HG02852 (cell line): ENCODE data around the gene INPP5B.
"Not testable (repeated sequence)": the region's sequence is repeated elsewhere in the genome, so short reads cannot be mapped to it uniquely, and the experiment has no call there.

Experiments used
- ATAC-seq: cut with Tn5 transposase; IDR thresholded peaks from one replicate; pipeline ENCODE4 v1.9.1; 2021; ENCODE audit warnings: mild to moderate bottlenecking, moderate library complexity; ENCODE audit not compliant: unreplicated experiment

The INPP5B gene

DNA sequence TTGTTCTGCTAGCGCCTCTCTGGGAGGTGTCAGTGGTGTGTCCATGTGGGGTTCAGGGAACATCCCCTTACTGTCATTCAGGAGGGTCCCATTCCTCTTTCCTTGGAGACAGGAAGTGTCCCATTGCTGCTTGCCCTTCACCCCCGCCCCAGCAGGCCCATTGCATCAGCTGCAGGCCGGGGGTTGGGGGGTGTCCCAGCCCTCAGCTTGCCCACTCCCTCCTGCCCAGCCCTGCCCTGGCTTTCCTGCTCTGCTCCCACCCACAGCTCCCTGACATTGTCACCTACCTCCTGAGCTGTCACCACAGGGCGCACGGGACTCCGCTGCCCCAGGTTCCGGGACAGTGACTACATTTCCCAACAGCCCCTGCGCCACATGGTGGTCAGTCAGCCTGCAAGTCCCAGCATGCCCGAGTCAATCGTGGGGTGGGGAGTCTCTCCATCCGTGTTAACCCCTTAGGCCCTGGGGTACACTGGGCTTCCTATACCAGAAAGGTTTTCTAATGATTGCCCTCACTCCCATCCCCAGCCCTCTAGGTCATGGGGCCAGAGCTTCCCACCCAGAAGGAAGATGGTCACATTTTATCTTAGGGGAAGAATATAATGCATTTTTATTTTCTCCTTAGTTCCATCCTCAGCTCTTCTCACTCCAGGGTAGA, at the start of gene INPP5B:
Gene INPP5B, minus strand, starts transcription at position 351 of the 658 bp plus-strand sequence. CDS start 745 bp downstream, outside the sequence.
- peak; percentile 93 for ATAC-seq

DNA sequence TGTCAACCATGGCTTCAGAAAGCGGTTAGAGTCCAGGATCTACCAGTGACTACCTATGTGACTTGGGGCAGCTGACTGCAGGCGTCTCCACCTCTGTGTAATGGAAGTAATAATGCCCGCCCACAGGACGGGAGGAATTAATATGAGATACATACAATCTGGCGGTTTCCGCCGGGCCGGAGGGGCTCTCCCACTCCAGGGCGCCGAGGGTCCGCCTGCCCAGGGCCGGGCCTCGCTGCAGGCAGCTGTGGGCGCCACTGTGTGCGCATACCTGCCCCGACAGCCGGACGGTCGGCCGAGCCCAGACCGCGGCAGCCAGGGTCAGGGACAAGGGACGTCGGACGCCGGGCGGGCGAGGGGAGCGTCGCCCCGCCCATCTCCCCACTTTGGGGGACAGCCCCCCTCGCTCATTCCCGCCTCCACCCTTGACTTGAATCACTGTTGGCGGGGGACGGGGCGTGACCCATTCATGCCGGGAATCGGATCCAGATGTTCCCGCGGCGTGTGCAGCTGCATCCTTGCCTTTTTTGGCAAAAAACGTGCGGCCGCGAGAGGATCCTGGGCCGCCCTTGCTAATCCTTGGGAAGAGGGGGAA, 49.0 kb upstream of the INPP5B start:
- no peak for ATAC-seq

DNA sequence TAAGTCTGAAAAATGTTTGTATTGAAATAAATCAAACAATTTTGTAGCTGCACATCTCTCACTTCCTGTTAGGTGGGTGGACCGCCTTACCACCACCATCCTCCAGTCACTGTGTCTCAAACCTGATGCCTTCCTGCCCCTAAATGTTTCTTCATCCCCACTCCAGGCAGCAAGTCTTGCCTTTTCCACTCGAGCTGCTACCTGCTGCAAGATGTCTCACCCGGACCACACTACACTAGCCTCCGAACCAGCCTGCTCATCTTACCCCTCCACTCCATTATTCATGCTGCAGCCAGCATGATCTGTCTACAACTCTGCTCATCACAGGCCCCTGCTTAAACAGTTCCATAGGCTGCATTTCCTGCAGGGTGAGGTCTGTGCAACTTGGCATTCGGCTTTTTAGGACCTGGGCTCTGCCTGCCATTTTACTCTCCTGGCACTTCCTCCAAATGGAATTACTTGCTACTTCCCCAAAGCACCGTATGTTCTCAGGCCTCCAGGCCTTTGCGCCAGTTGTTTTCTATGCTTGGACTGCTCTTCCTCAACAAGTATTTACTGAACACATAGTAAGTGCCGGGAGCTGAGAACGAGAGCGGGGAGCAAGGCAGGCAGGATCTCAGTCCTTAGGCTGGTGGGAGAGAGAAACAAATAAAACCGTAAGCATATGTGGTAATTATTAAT, 48.2 kb upstream of the INPP5B start:
- ATAC-seq: no peak

DNA sequence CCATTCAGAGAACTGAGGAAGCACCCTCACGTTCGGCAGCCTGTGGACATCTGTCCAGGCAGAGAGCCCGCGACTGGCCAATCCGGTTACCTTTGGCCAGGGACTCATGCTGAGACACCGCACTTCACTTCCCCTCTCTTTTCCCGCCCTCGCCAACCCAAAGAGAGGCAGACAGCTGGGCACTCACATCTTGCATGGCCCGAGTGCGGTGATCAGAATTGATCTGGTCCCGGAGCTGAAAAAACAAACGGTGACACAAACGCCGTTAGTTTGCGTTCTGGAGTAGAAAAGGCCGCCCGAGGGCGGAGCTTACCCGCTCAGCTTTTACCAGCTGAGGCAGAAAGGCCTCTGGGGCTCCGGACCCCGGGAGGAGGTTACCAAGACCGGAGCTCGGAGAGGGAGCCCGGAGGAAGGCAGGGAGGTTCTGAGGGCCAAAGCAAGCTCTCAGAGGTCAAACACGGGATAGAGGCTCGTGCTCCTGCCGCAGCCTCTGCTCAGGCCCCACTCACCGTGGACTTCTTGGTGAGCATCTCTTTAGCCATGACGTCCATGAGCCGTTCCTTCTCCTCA, 42.6 kb upstream of the INPP5B start:
- peak; percentile 18 for ATAC-seq

DNA sequence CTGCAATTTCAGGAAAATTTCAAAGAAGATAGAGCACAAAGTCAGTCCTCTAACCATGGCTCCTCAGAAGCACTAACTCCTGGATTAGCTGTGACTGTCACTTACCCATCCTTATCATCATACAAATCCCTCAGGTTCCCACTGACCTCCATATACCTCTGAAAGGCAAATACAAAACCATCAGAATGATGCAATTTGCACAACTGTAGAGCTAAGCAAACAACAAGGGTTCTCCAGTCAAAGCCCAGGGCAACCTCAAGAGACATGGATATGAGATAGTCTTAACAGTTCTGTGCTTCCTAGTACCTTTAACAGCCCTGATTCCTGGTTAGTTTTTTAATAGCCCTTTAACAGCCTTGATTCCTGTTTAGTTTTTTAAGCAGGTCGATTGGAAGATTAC, 40.8 kb upstream of the INPP5B start:
- ATAC-seq: no peak

DNA sequence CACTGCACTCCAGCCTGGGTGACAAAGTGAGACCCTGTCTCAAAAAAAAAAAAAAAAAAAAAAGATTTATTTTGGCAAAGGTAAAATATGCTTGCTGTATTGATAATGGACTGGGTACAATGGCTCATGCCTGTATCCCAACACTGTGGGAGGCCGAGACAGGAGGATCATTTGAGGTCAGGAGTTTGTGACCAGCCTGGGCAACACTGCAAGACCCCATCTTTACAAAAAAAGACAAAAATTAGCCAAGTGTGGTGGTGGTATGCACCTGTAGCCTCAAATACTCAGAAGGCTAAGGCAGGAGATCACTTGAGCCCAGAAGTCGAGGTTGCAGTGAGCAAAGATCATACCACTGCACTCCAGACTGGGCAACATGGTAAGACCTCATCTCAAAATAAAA, 36.7 kb upstream of the INPP5B start:
- ATAC-seq: no peak

DNA sequence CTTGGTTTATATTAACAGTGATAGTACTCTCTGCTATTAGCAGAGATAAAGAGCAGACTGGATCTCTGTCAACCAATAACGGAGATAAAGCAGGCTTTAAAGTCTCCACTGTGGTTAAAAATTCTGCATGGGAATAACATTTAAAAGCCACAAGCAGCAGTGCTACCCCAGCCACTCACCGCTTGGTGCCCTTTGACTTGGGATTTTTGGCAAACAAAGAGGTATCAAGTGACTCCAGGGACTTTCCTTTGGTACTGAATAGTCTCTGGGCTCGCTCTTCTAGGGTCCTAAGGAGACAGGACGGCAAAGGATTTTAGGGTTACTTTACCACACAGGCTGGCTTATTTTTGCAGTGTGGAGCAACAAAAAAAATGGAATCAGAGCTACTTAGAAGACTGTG, 31.7 kb upstream of the INPP5B start:
- no peak for ATAC-seq

DNA sequence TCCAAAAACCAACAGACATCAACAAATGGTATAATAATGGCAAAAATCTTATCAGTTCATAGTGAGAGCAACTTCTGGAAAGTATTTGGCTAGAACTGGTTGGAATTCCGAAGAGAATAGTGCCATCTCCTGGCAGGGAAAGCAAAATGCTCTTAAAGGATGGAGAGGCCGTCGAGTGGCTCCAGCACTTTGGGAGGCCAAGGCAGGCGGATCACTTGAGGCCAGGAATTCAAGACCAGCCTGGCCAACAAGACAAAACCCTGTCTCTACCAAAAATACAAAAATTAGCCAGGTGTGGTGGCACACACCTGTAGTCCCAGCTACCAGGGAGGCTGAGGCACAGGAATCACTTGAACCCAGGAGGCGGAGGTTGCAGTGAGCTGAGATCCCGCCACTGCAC, 28.2 kb upstream of the INPP5B start:
- ATAC-seq: not testable (repeated sequence)

DNA sequence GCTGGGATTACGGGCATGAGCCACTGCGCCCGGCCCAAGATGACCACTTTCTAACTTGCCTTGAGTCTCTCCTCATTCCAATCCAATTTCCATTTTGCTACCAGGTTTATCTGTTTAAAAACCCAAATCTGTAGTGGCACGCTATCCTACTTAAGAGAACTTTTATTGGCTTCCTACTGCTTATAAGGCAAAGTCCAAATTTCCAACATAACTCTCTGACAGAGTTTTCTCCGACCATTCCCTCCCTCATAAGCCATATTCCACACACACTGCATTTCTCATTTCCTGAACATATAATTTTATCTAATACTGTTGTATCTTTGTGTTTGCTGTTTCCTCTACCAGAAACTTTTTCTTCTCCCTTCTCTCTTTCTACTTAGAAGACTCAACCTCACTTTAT, 27.7 kb upstream of the INPP5B start:
- no peak for ATAC-seq

DNA sequence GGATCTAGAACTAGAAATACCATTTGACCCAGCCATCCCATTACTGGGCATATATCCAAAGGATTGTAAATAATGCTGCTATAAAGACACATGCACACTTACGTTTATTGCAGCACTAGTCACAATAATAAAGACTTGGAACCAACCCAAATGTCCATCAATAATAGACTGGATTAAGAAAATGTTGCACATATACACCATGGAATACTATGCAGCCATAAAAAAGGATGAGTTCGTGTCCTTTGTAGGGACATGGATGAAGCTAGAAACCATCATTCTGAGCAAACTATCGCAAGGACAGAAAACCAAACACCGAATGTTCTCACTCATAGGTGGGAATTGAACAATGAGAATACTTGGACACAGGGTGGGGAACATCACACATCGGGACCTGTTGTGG, 26.8 kb upstream of the INPP5B start:
- ATAC-seq: not testable (repeated sequence)

DNA sequence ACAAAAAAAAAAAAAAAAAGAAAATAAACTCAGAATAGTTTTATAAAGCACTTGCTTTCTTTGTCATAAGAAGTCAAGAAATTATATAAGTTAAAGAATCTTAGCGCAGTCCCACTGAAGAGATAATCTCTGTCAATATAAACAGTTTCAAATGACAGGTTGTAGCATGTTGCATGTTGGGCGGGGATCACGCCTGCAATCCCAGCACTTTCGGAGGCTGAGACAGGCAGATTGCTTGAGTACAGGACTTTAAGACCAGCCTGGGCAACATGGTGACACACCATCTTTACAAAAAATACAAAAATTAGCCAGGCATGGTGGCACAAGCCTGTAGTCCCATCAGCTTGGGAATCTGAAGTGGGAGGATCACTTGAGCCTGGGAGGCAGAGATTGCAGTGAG, 18.4 kb upstream of the INPP5B start:
- no peak for ATAC-seq

DNA sequence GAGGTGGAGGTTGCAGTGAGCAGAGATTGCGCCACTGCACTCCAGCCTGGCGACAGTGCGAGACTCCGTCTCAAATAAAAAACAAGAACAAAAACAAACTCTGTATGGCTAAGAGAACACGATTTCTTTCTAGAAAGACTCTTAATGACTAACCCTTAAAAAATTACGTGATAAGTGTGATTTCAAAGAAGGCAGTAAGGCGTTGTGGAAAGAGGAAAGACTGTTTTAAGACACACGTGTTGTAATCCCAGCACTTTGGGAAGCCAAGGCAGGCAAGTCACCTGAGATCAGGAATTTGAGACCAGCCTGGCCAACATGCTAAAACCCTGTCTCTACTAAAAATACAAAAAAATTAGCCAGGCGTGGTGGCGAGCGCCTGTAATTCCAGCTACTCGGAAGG, 17.3 kb upstream of the INPP5B start:
- ATAC-seq: not testable (repeated sequence)

DNA sequence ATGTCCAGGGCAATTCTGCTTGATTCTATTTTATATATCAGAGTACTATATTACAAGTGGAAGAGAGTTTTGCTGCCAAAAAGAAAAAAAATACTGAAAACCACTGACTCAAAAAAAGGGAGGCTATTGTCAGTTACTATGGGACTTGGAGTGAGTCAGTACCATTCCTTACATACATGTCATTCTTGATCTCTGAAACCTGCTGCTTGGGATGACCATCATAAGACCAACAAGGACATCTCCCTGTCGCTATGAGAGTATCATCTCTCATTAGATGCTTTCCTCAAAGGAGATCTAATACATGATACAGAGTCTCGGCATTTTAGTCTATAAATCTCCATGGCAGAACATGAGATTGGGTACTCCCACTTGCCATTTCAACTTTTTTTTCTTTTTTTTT, 11.8 kb upstream of the INPP5B start:
- no peak for ATAC-seq

DNA sequence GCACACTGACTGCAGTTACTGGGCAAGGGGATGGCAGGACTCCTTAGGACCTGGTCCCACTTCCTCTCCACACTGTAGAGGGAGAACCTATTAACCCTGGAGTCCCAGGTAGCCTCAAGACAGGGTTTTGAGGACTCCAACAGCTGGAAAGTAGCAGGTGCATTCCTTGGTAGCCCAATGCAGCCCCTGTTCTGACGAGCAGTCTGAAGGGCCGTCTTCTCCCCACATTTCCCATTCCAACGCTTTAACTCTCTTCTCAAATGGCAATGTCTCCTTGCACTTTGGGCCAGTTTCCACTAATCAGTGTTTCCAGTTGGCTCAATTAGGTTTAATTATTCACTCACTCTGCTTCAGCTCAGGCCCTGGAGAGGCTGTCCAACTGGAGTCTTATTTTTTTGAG, 8.8 kb upstream of the INPP5B start:
- ATAC-seq: no peak

DNA sequence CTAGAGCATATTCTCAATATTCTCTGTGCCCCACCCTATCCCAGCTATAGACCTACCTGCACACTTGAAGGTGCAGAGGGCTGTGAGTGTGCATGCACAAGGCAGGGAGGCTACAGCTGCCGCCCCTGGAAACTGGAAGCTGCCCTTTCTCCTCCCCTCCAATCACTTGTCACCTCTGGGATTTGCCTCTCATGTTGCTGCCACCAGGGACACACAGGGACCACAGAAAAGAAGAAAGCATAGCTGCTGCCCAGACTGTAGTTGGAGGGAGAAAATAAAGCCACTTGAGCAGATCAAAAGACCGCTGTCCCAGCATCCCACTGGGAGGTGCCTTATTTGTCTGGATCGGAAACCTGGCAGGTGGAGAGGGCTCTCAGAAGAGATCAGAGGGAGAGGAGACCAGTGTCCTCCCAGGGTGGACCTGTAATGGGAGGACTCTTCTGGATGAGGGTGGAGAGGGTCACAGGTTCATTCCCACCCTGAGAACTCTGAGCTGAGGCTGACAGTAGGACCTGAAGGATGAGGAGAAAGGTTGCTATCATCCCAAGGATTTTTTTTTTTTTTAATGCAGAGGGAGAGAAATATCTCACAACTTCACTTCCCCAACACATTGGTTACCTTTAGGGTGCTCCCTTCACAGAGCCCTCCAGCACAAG, 7.6 kb upstream of the INPP5B start:
- no peak for ATAC-seq

DNA sequence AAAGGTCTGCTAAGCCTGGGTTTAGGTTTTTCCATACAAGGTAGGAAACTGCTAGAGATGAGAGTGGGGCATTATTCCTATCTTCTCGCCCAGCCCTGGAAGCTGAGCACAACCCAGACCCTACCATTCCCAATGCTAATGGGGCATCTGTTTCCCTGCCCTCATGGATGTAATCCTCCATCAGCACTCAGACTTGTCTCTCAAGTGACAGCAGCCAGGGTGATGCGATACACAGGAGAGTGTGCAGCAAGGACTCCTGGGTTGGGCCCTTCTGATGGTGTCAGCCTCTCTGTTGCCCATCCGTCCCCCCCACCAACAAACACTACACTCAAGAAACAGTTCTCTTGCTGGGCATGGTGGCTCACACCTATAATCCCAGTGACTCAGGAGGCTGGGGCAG, 5.9 kb upstream of the INPP5B start:
- ATAC-seq: no peak

DNA sequence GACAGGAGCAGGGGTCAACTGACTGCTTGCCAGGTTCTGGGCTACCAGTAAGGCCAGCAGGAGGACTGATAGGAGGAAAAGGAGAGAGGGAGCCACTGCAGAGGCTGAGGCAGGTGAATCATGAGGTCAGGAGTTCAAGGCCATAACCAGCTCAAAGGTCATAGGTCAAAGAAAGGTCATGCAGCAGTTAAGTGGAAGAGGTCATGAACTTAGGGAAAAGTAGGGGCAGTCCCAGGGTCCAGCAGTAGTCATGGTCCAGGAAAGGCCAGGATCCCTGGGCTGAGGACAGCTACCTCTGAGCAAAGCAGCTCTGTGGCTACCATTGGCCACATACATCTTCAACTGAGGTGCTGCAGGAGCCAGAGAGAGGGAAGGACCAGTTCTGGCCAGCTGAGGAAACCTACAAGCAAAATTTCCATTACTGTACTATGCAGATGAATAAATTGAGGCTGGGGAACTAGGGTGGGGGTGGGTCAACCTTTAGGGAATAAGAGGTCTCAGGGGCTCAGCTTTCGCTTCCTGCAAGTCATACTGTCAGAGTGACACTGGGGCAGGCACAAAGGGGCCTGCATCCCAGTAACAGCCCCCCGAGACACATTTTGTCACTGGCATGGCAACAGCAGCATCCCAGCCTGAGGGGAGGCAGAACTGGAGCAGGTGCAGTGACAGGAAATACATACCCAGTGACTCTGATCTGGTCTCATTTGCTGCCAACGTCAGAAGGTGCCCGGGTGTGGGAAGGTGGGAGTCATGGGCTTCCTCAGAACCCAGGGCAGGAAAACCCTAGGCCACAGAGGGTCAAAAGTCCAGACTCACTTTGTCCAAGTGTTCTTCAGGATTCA, 5.2 kb upstream of the INPP5B start:
- ATAC-seq: no peak

DNA sequence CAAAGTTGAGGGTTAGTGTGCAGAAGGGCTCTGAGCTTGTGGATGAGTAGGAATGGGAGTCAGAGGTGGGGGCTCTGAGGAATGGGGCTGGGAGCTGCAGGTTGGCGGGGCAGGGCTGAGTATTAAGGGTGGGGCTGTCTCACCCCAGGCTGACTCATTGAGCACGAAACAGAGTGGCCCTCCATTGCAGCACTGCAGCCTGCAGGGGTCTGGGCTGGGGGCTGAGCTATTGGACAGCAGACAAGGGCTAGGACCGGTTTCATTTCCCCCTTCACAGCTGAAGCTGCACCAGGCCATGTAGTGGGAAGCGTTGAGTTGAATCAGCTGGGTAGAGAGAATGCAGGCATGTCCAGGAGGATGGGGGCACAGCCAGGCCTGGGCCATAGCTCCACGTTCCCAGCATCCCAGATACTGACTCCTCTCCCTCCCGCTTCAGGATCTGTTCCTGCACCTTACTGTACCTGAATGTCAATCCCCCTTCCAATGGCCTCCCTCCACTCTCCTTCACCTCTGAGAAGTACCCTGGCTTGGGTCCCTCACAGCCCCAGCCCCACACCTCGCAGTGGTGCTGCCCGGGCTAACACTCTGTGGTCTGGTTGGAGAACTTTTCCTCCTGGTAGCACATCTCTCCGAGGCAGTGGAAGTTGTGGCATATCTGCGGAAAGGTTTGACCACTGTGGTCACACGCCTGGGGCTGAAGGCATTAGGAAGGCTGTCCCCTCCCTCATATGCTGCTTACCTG, 4.4 kb upstream of the INPP5B start:
- no peak for ATAC-seq

DNA sequence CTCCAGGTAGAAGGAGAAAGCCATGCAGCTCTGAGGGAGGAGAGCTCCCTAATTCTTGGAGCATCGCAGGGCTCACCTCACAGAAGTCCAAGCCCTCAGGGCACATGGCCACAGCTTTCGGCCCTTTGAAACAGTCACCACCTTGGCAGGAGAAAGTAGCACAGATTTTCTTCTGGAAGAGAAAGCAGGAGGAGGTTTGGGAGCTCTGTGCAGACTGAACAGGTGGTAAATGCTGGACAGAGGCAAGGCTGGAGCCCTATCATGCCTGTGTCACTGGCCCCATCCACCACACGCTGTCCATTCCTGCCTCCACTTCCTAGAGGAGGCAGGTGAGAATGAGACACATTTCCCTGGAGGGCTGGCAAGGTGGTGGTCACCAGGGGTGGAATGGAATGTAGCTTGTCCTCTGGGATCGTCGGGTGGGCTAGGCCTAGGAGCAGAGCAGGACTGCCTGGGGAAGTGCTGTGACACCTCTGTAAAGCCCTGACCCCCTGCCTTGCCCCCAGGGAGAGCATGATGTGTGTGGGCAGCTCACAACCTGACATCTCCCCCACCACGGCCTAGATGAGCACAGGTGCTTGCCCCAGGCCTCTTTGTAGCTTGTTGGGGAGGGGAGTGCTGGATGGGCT, 2.8 kb upstream of the INPP5B start:
- ATAC-seq: no peak
